HepG2 (cell line): ENCODE data around the gene AP1G1. TPM values are rescaled to one million over a fixed set of nuclear protein-coding genes. Genes with fewer than 3 reads are reported as not detected.

Experiments
- ATAC-seq: fragments of 200-7000 bp; cut with Tn5 transposase; 3 replicates; pipeline ENCODE4 v1.9.1; 2020; ENCODE audit warnings: mild to moderate bottlenecking, moderate library complexity
- BruUV-seq: library from RNA; stranded (reverse); fragments of 400-500 nt; replicated peaks from 2 replicates; lab custom pipeline; 2021; lab: Mats Ljungman, UMichigan
- CTCF ChIA-PET: fragments of 300-600 bp; formaldehyde crosslinking; extraction: SDS; loops from one replicate; lab custom pipeline; 2021; ENCODE audit warnings: low total read pairs, inconsistent platforms, low intra/inter-chr PET ratio; lab: Yijun Ruan, JAX
- POLR2A ChIA-PET: fragments of 350-600 bp; sonication (Branson Sonifier 250); formaldehyde crosslinking; loops from one replicate; lab custom pipeline; 2020; ENCODE audit warnings: antibody characterized with exemption, inconsistent platforms; lab: Yijun Ruan, JAX
- DNase-seq: peaks from one replicate; pipeline ENCODE4 v3.0.0-alpha.2; 2015; ENCODE audit warnings: low spot score
- FAIRE-seq: peaks from 3 replicates; lab custom pipeline; 2011; peaks lifted over from hg19 to GRCh38; lab: Jason Lieb, UNC
- H2AFZ ChIP-seq: one replicate; pipeline ENCODE4 v1.6.1; 2011; ENCODE audit warnings: low read length, inconsistent platforms
- H3K27ac ChIP-seq: fragments of 300-600 bp; 3 replicates; pipeline ENCODE4 v1.8.0; 2011; ENCODE audit warnings: mixed run types, mild to moderate bottlenecking, mixed read lengths, low read length, inconsistent platforms; ENCODE audit not compliant: insufficient read depth; ENCODE audit errors: extremely low read length
- H3K27me3 ChIP-seq, 2 experiments: fragments of 200-600 bp in 1 of 2; 2 replicates in 1 of 2; 3 replicates in 1 of 2; pipeline versions ENCODE4 v1.6.0 to v1.8.0; 2011; ENCODE audit warnings: low read length in 2 of 2, mild to moderate bottlenecking in 2 of 2, moderate library complexity in 2 of 2, inconsistent platforms in 1 of 2; ENCODE audit not compliant: insufficient read depth in 2 of 2, control insufficient read depth in 1 of 2
- H3K36me3 ChIP-seq, 2 experiments: fragments of 200-600 bp in 1 of 2; replicated peaks in 1 of 2; 2 replicates in 1 of 2; 3 replicates in 1 of 2; pipeline versions ENCODE4 v1.5.1 to v1.8.0; 2011; ENCODE audit warnings: low read length in 2 of 2, inconsistent platforms in 1 of 2; ENCODE audit not compliant: insufficient read depth in 2 of 2, control insufficient read depth in 1 of 2
- H3K4me1 ChIP-seq: 2 replicates; pipeline ENCODE4 v1.5.1; 2012; ENCODE audit warnings: low read length, inconsistent platforms; ENCODE audit not compliant: insufficient read depth
- H3K4me2 ChIP-seq: 2 replicates; pipeline ENCODE4 v1.6.0; 2011; ENCODE audit warnings: low read depth, low read length, inconsistent platforms
- H3K4me3 ChIP-seq, 3 experiments: fragments of 200-600 bp in 1 of 3; sonication (generic), shearing (Covaris generic) in 1 of 3; replicated peaks in 1 of 3; 2 replicates each; pipeline ENCODE4 v1.5.1; 2011 to 2016; ENCODE audit warnings: low read length in 3 of 3, inconsistent platforms in 2 of 3, low read depth in 2 of 3, mild to moderate bottlenecking in 2 of 3, control low read depth in 1 of 3, mixed read lengths in 1 of 3; ENCODE audit not compliant: insufficient read depth in 1 of 3
- H3K79me2 ChIP-seq: one replicate; pipeline ENCODE4 v1.6.1; 2011; ENCODE audit warnings: low read length, inconsistent platforms; ENCODE audit not compliant: insufficient read depth
- H3K9ac ChIP-seq: 2 replicates; pipeline ENCODE4 v1.6.0; 2011; ENCODE audit warnings: mild to moderate bottlenecking, low read depth, low read length, inconsistent platforms; ENCODE audit not compliant: insufficient read depth
- H3K9me3 ChIP-seq: 2 replicates; pipeline ENCODE4 v1.5.1; 2012; ENCODE audit warnings: mild to moderate bottlenecking, low read length
- H4K20me1 ChIP-seq: 2 replicates; pipeline ENCODE4 v1.6.0; 2011; ENCODE audit warnings: inconsistent platforms, mild to moderate bottlenecking, low read length, moderate library complexity; ENCODE audit not compliant: insufficient read depth
- CBX2 ChIP-seq, 2 experiments: fragments of 200-600 bp in 1 of 2; sonication (generic); formaldehyde crosslinking in 1 of 2; IDR thresholded peaks; 2 replicates each; pipeline versions ENCODE4 v1.7.0 to v1.8.1; 2018 to 2022; ENCODE audit warnings: low read depth in 2 of 2, low read length in 1 of 2, mild to moderate bottlenecking in 1 of 2, missing genetic modification reagents in 1 of 2
- GPN1 ChIP-seq: sonication (generic); formaldehyde crosslinking; IDR thresholded peaks from 2 replicates; pipeline ENCODE4 v1.5.1; 2020; ENCODE audit warnings: missing genetic modification reagents, borderline replicate concordance
- SETDB1 ChIP-seq: sonication (generic); formaldehyde crosslinking; IDR thresholded peaks from 2 replicates; pipeline ENCODE4 v1.5.1; 2020; ENCODE audit warnings: missing genetic modification reagents, mild to moderate bottlenecking, borderline replicate concordance
- TEAD3 ChIP-seq: optimal IDR thresholded peaks from 2 replicates; pipeline ENCODE3; 2016; ENCODE audit warnings: borderline replicate concordance
- YY1 ChIP-seq: IDR thresholded peaks from 2 replicates; pipeline ENCODE4 v1.6.1; 2011; ENCODE audit warnings: low read length, low read depth, moderate library complexity, mild to moderate bottlenecking; ENCODE audit not compliant: insufficient read depth, insufficient replicate concordance
- ZNF382 ChIP-seq: sonication (generic); formaldehyde crosslinking; IDR thresholded peaks from 2 replicates; pipeline ENCODE4 v1.5.0; 2020; ENCODE audit warnings: missing genetic modification reagents, mild to moderate bottlenecking, borderline replicate concordance
- ZNF441 ChIP-seq: sonication (generic); formaldehyde crosslinking; IDR thresholded peaks from 2 replicates; pipeline ENCODE4 v1.7.0; 2021; ENCODE audit warnings: missing genetic modification reagents, borderline replicate concordance
- WGBS: methylation state at CpG from one replicate; pipeline ENCODE4 v1.1.6; 2017; ENCODE audit warnings: low lambda C conversion rate; 5-methylcytosine and 5-hydroxymethylcytosine counted together
- in situ Hi-C: cut with HindIII; loops from 2 replicates; pipeline ENCODE4 v1.10.0; 2017; ENCODE audit warnings: low pct_unique_long_range_greater_than_20kb; ENCODE audit not compliant: extremely low pct_ligation_motif_present
- intact Hi-C: fragments of 100-400 bp; cut with micrococcal nuclease; formaldehyde crosslinking; loops from one replicate; pipeline ENCODE4 v1.10.0; 2022; ENCODE audit not compliant: unreplicated experiment
- polyA plus RNA-seq, 8 experiments: library from polyadenylated mRNA; depleted of rRNA in 3 of 8; stranded (reverse) in 7 of 8; unstranded in 1 of 8; fragments of >200 nt; fragmentation: Illumina TruSeq in 4 of 8; extraction: Trizol in 4 of 8; gene quantifications; 2 replicates each; pipeline versions ENCODE4 v1.2.1 to v1.2.3, GENCODE V29; 2011 to 2016; ENCODE audit warnings: low read depth in 4 of 8, missing spikeins in 1 of 8, mixed read lengths in 1 of 8; ENCODE audit not compliant: insufficient read depth in 1 of 8
- total RNA-seq, 5 experiments: library from RNA; depleted of rRNA; stranded (reverse); fragments of >200 nt; fragmentation: Illumina TruSeq; extraction: Trizol; gene quantifications; 2 replicates each; pipeline ENCODE4 v1.2.3, GENCODE V29; 2016; ENCODE audit warnings: low read depth in 1 of 5
- TF ChIP-seq, protein P1 (sequence below): IDR thresholded peaks from 2 replicates; pipeline ENCODE4 v1.6.1; 2016; ENCODE audit warnings: missing compliant biosample characterization, missing genetic modification reagents, borderline replicate concordance
- TF ChIP-seq, protein P2 (sequence below): IDR thresholded peaks from 2 replicates; pipeline ENCODE4 v1.6.1; 2018; ENCODE audit warnings: missing genetic modification reagents
- TF ChIP-seq, protein P3 (sequence below), 2 experiments: fragments of 450-650 bp in 1 of 2; sonication (generic) in 1 of 2; formaldehyde crosslinking; IDR thresholded peaks; 2 replicates each; pipeline versions ENCODE4 v1.5.0 to v1.8.0; 2020 to 2022; ENCODE audit warnings: mild to moderate bottlenecking in 1 of 2, missing genetic modification reagents in 1 of 2
- TF ChIP-seq, protein P4 (sequence below): sonication (generic); formaldehyde crosslinking; IDR thresholded peaks from 2 replicates; pipeline ENCODE4 v1.4.0; 2020; ENCODE audit warnings: missing genetic modification reagents; ENCODE audit errors: not compliant biosample characterization

AP1G1 gene
- total and polyA plus RNA-seq, 2 of the 13 experiments (the other 11 are each of a cell fraction or from before 2014, with no cell fraction given), result 62.2 to 66.2 TPM

DNA sequence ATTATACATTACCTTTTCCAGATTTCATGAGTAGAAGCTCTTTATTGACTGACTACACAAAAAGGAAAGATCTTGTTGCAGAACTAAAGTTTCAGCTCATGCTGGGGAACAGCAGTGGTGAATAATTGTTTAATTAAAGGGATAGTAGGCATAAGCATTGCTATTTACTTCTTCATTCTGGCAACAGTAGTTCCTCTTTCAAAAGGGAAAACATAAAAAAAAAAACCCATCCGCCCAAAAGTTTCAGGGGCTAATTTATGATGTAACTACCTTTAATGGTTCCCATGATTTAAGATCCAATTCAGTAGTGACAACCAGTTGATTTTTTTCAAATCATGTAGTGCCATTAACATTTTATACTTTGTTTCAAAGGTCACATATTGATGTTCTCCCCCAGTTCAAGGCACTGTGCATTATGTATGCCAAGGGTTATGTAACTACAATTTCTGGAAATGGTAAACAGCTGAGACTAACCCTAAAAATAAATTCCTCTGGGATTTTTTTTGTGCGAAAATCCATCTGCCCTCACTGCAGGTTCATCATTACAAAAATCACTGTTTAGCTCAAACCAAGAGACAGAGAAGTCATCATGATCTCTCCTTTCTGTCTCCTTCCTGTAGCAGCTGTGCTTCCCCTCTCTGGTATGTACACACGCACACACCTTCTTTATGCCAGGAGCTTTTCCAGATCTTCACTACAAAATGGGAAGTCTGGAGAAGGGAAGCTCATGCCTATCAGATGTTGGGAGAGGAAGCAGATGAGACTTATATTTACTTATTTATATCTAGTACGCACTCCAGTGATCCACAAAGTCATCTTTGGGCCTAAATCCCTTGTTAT lies 81.9 kb downstream of the AP1G1 start:
- in situ Hi-C loops (no loop called here), intact Hi-C loops (no loop called here)
- Histone ChIP-seq H3K4me2 (no peak overlapping the region), H3K79me2 (peaks cover 5% of the 10 kb centered on the region), H3K4me1 (peaks cover 25% of the 10 kb centered on the region), H3K4me3 (no peak overlapping the region), H3K36me3 (peaks cover 0 to 8% of the 10 kb centered on the region in 2 experiments; a peak in 2 of 5 replicates), H4K20me1 (peaks cover 4% of the 10 kb centered on the region; the same call in 1 of the 2 replicates), H3K27ac (no peak overlapping the region), H3K27me3 (no peaks in the 10 kb centered on the region; a peak in 1 of 5 replicates), H3K9ac (no peak overlapping the region), H2AFZ (no peak overlapping the region), H3K9me3 (no peaks in the 10 kb centered on the region)
- ChIA-PET CTCF (no interaction called here), POLR2A (no interaction called here)
- peak; percentile 24 for TF ChIP-seq TEAD3 (CRISPR knock-in tag)
- TF ChIP-seq, protein P1, sequence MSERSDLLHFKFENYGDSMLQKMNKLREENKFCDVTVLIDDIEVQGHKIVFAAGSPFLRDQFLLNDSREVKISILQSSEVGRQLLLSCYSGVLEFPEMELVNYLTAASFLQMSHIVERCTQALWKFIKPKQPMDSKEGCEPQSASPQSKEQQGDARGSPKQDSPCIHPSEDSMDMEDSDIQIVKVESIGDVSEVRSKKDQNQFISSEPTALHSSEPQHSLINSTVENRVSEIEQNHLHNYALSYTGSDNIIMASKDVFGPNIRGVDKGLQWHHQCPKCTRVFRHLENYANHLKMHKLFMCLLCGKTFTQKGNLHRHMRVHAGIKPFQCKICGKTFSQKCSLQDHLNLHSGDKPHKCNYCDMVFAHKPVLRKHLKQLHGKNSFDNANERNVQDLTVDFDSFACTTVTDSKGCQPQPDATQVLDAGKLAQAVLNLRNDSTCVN, result no peak
- BruUV-seq, result no TSS peak
- WGBS, result 88% methylated on average over 4 of the region's 4 CpGs
- DNase-seq, result no peak
- FAIRE-seq, result no peak
- no peak for ATAC-seq

DNA sequence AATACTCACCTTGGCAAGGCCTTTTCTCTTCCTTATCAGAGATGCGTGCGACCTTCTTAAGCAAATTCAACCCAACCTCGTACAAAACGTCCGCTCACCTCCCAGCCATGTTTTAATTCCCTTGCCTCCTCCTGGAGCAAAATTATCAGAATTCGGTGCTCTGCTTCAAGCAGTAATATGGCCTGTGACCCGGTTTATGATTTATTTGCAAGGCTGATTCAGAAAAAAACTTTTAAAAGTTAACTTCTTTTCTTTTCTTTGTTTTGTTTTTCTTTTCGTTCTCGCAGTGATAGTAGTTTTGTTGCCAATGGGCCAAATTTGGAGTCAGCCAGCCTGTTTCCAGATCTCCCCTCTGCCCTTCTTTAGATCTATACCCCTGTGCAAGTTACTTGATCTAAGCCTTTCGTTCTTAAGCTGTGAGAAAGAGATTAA lies 84.3 kb downstream of the AP1G1 start, which contains the start of gene PHLPP2:
TSS of gene PHLPP2 (minus strand) at position 382 of the 432 bp plus-strand sequence. CDS start 9,906 bp downstream, outside the sequence.
- Histone ChIP-seq H3K4me3 (peak within 1 kb of the TSS; percentile 77 to 88 (median 87)), H3K9ac (peak within 1 kb of the TSS; percentile 80), H3K4me2 (peak within 1 kb of the TSS; percentile 98), H3K9me3 (no peaks in the 10 kb centered on the region), H4K20me1 (peaks cover 4% of the 10 kb centered on the region; the same call in 1 of the 2 replicates), H3K79me2 (peaks cover 6% of the 10 kb centered on the region), H2AFZ (peak within 1 kb of the TSS; percentile 57), H3K27me3 (no peaks in the 10 kb centered on the region; a peak in 1 of 5 replicates), H3K27ac (peak within 1 kb of the TSS; percentile 62), H3K36me3 (no peaks in the 10 kb centered on the region), H3K4me1 (peaks cover 38% of the 10 kb centered on the region)
- no peak for DNase-seq
- FAIRE-seq, result no peak
- BruUV-seq, result TSS peak; percentile 77
- in situ Hi-C loops, result no loop called here
- intact Hi-C loops, result loop anchor here (5.0 kb wide), 1 partner anchor 52 kb away; no protein-coding TSS in a partner anchor
- ChIA-PET POLR2A (interaction anchor here (1.0 kb wide), 1 partner anchor 9 kb away, joined by 3 read pairs; no protein-coding TSS in a partner anchor), CTCF (no interaction called here)
- 8% methylated on average over 10 of the region's 10 CpGs for WGBS
- ATAC-seq, result no peak
- TF ChIP-seq, protein P2, sequence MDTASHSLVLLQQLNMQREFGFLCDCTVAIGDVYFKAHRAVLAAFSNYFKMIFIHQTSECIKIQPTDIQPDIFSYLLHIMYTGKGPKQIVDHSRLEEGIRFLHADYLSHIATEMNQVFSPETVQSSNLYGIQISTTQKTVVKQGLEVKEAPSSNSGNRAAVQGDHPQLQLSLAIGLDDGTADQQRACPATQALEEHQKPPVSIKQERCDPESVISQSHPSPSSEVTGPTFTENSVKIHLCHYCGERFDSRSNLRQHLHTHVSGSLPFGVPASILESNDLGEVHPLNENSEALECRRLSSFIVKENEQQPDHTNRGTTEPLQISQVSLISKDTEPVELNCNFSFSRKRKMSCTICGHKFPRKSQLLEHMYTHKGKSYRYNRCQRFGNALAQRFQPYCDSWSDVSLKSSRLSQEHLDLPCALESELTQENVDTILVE (CRISPR knock-in tag), result no peak
- TF ChIP-seq GPN1 (CRISPR knock-in tag) (no peak), CBX2 (IDR thresholded peaks at IDR 0.05; ENCODE audit: low read depth, low read length) (peak; percentile 81), CBX2 (CRISPR knock-in tag; IDR thresholded peaks at IDR 0.05; ENCODE audit: low read depth) (no peak), YY1 (no peak), ZNF382 (CRISPR knock-in tag) (no peak), SETDB1 (CRISPR knock-in tag) (no peak), ZNF441 (CRISPR knock-in tag) (no peak)
- TF ChIP-seq, protein P3, sequence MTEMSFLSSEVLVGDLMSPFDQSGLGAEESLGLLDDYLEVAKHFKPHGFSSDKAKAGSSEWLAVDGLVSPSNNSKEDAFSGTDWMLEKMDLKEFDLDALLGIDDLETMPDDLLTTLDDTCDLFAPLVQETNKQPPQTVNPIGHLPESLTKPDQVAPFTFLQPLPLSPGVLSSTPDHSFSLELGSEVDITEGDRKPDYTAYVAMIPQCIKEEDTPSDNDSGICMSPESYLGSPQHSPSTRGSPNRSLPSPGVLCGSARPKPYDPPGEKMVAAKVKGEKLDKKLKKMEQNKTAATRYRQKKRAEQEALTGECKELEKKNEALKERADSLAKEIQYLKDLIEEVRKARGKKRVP (CRISPR knock-in tag; IDR thresholded peaks at IDR 0.05), result no peak
- TF ChIP-seq, protein P4, sequence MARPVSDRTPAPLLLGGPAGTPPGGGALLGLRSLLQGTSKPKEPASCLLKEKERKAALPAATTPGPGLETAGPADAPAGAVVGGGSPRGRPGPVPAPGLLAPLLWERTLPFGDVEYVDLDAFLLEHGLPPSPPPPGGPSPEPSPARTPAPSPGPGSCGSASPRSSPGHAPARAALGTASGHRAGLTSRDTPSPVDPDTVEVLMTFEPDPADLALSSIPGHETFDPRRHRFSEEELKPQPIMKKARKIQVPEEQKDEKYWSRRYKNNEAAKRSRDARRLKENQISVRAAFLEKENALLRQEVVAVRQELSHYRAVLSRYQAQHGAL (CRISPR knock-in tag), result peak; percentile 9
